Measurements from ENCODE around the gene CAPZA2.
"Not testable (repeated sequence)": the region's sequence is repeated elsewhere in the genome, so short reads cannot be mapped to it uniquely, and the experiment has no call there.

CAPZA2 gene

DNA sequence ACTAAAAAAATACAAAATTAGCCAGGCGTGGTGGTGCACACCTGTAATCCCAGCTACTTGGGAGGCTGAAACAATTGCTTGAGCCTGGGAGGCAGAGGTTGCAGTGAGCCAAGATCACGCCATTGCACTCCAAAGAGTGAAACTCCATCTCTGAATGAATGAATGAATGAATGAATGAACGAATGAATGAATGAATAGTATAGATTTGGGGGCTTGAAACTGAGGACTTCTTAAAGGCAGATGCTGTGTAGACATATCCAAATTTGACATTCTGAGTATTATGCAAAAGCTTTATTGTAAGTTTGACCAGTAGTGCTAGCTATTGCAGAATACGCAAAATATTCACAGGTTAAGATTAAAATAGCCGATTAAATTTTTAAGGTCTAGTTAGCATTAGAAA is 60.2 kb downstream of the CAPZA2 start:
- no peak for DNase-seq

- DNase-seq: no peak
These were observed 62.4 kb downstream of the CAPZA2 start for GRCh38 chr7:116924741-116925140.

GRCh38 chr7:116929021-116929420 is 66.6 kb downstream of the CAPZA2 start:
- DNase-seq: no peak

GRCh38 chr7:116929914-116930913 is 67.8 kb downstream of the CAPZA2 start:
- peak; percentile 76 for DNase-seq

GRCh38 chr7:116932566-116932965 is 70.2 kb downstream of the CAPZA2 start:
- DNase-seq: no peak

GRCh38 chr7:116933465-116933864 is 71.1 kb downstream of the CAPZA2 start:
- DNase-seq: no peak

- no peak for DNase-seq
These were observed 72.2 kb downstream of the CAPZA2 start for GRCh38 chr7:116934580-116934979.

GRCh38 chr7:116936844-116937243 is 74.5 kb downstream of the CAPZA2 start:
- not testable (repeated sequence) for DNase-seq

- DNase-seq: no peak
These were observed 76.3 kb downstream of the CAPZA2 start for GRCh38 chr7:116938678-116939077.

DNA sequence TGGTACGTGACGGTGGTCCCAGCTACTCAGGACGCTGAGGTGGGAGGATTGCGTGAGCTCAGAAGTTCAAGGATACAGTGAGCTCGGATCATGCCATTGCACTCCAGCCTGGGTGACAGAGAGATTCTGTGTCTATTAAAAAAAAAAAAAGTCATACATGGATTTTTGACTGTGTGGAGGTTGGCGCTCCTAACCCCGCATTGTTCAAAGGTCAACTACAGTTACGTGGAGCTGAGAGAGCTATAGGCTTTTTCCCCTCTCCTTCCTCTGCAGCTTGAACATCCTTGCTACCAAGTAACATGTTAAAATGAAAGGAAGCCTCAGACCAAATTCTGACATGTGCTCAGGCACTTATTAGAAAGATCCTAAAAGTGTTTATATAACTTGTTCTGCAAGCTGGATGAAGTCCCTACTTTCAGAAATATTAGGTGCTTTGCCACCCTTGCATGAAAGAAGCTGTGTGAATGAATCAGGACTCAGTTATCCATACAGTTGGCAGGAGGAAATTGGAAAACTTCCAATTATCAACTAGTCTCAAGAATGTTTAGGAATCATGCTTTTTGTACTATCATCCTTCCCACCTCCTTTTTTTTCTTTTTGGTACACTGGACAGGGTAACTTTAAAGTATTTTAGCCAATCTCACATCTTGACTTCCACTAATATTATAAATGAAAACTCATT is 78.4 kb downstream of the CAPZA2 start:
- DNase-seq: no peak

GRCh38 chr7:116942504-116942903 is 80.1 kb downstream of the CAPZA2 start:
- DNase-seq: no peak

DNA sequence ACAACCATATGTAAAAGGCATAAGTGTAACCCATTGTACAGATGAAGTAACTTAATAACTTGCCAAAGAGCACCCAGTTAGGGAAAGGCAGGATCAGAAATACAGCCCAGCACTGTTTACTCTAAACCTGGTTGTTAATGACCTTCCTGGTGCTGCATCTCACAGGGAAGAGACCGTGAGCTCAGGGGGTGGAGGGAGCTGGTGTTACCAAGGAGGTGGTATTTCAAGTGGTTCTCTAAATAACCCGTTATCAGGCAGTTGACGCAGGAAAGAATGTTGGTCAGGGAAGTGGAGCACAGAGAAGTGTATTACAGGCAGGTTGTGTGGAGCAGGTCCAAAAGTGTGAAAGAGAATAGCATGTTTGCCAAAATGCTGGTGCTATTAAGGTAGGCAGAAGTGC is 86.5 kb downstream of the CAPZA2 start:
- DNase-seq: no peak

DNA sequence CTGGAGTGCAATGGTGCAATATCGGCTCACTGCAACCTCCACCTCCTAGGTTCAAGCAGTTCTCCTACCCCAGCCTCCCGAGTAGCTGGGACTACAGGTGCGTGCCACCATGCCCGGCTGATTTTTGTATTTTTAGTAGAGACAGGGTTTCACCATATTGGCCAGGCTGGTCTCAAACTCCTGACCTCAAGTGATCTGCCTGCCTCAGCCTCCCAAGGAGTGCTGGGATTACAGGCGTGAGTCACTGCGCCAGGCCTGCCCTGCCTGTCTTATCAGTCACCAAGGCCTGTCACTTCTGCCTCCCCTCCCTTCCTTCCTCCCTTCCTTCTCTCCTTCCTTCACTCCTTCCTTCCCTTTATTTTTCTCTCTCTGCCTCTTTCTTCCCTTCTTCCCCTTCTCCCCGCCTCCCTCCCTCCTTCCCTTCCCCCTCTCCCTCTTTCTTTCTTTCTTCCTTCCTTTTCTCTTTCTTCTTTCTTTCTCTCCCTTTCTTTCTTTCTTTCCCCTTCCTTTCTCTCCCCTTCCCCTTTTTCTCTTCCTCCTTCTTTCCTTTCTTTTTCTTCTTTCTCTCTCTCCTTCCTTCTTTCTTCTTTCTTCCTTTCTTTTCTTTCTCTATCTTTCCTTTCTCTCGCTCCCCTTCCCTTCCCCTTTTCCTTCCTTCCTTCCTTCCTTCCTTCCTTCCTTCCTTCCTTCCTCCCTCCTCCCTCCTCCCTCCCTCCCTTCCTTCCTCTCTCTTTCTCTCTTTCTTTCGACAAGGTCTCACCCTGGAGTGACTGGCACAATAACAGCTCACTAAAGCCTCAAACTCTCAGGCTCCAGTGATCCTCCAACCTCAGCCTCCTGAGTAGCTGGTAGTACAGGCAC is 87.8 kb downstream of the CAPZA2 start:
- DNase-seq: no peak

GRCh38 chr7:116950889-116951351 is 88.5 kb downstream of the CAPZA2 start:
- DNase-seq: no peak

- no peak for DNase-seq
These were observed 89.2 kb downstream of the CAPZA2 start for GRCh38 chr7:116951366-116952292.

DNA sequence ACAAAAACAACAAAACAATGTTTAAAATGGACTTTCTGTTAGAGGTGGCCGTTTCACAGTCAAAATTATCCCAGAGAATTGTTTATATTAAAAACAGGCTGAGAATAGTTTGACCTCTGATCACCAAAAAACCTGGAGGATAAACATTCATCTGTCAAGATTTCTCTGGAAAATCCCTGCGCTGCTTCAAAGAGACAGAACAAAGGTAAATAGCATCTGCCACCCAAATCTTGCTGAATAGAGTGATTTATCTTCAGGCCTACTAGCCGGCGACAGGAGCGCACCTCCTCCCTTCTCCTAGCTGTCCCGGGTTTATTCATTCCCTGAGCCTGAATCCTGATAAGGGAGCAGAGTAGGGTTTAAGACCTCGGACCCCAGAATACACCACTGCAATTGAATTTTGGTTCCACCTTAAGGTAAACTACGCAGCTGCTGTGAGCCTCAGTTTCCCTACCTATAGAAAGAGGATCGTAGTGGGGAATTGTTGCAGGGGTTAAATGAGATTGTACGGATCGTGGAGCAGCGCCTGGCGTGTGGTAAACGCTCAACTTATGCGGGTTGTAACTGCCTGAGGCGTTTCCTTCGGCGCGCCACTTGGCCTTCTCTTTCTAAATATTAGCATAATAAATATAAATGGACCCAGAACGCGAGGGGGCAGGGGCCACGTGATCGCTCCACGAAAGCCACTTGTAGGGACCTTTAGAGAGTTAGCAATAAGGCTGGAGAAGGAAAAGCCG is 90.4 kb downstream of the CAPZA2 start:
- DNase-seq: no peak

DNA sequence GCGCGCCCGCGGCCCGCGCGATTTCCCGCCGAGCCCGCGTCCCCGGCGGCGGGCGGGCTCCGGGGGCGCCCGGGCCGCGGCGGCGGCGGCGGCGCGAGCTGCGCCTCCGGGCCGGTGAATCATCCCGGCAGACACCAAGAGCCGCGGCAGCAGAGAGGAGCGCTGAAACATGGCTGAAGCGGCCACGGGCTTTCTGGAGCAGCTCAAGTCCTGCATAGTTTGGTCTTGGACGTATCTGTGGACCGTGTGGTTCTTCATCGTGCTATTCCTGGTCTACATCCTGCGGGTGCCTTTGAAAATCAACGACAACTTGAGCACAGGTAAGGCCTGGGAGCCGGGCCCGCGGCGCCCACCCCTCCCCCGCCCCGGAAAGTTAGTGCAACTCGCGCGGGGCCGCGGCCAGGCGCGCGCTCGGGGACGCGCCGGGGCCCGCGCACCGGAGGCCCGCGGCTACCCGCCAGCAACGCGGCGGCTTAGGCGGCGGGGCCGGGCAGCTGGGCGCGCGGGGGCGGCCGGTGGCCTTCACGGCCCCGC is 91.1 kb downstream of the CAPZA2 start, which contains the start of gene ST7:
Gene ST7, plus strand, starts transcription at position 130 of the 534 bp plus-strand sequence. Its CDS starts 40 bp downstream, at position 170.
- peak; percentile 72 for DNase-seq

- DNase-seq: no peak
These were observed 91.8 kb downstream of the CAPZA2 start for GRCh38 chr7:116953906-116954838.

DNA sequence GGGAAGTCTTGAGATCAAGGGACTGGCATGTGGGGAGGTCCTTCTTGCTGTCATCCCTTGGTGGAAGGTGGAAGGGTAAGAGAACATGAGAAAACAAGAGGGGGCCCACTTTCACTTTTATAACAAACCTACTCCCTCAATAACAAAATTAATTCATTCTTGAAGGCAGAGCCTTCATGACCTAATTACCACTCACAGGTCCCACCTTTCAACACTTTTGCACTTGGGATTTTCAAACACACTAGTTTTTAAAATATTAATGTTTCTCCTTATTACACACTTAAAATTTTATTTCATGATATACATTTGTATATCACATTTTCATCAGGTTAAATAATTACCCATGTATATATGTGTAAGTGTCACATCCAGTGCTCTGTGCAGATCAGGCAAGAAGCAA is 93.0 kb downstream of the CAPZA2 start:
- no peak for DNase-seq

All from stimulated activated CD4-positive, alpha-beta T cell treated with anti-CD3 and anti-CD28 coated beads, Interleukin-4, amount 100 ng/mL, for 1 hour (primary cell).